ENCODE measurements around the gene ABCG1.

- TF ChIP-seq, protein P1, sequence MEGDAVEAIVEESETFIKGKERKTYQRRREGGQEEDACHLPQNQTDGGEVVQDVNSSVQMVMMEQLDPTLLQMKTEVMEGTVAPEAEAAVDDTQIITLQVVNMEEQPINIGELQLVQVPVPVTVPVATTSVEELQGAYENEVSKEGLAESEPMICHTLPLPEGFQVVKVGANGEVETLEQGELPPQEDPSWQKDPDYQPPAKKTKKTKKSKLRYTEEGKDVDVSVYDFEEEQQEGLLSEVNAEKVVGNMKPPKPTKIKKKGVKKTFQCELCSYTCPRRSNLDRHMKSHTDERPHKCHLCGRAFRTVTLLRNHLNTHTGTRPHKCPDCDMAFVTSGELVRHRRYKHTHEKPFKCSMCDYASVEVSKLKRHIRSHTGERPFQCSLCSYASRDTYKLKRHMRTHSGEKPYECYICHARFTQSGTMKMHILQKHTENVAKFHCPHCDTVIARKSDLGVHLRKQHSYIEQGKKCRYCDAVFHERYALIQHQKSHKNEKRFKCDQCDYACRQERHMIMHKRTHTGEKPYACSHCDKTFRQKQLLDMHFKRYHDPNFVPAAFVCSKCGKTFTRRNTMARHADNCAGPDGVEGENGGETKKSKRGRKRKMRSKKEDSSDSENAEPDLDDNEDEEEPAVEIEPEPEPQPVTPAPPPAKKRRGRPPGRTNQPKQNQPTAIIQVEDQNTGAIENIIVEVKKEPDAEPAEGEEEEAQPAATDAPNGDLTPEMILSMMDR (IDR thresholded peaks at IDR 0.05): no peak
- TF ChIP-seq POLR2A (IDR thresholded peaks at IDR 0.05): no peak
These were observed 19.4 kb downstream of the ABCG1 start for GRCh38 chr21:42238185-42238934.

Data from Peyer's patch (tissue), 4 donors.